ENCODE results near the gene GOLT1B.

The GOLT1B gene

GRCh38 chr12:21523148-21523547 is 21.6 kb downstream of the GOLT1B start:
- H3K36me3 ChIP-seq: no peaks in the 10 kb centered on the region
- H3K9me3 ChIP-seq: no peaks in the 10 kb centered on the region
- H3K27me3 ChIP-seq: peaks cover 48% of the 10 kb centered on the region
- peaks cover 0 to 6% of the 10 kb centered on the region in 2 experiments for H3K4me1 ChIP-seq (ENCODE audit: control insufficient read depth in 1 of 2, insufficient read depth in 1 of 2, low read depth in 1 of 2, low read length in 1 of 2)
- H3K27ac ChIP-seq: no peak overlapping the region
- H3K4me3 ChIP-seq (ENCODE audit: low read depth in 1 of 2, low read length in 1 of 2): no peak overlapping the region
- TF ChIP-seq CTCF (IDR thresholded peaks at IDR 0.05): no peak

GRCh38 chr12:21526053-21526452 is 24.5 kb downstream of the GOLT1B start, which contains the start of gene SPX:
TSS of gene SPX (plus strand) at chr12:21526296. CDS start at chr12:21526473, 177 bp downstream.
- Histone ChIP-seq H3K36me3 (no peaks in the 10 kb centered on the region), H3K27ac (no peak within 1 kb of the TSS), H3K9me3 (no peaks in the 10 kb centered on the region), H3K4me3 (ENCODE audit: low read depth in 1 of 2, low read length in 1 of 2) (no peak within 1 kb of the TSS), H3K27me3 (peaks cover 77% of the 10 kb centered on the region), H3K4me1 (ENCODE audit: control insufficient read depth in 1 of 2, insufficient read depth in 1 of 2, low read depth in 1 of 2, low read length in 1 of 2) (peaks cover 0 to 6% of the 10 kb centered on the region in 2 experiments)
- TF ChIP-seq CTCF (IDR thresholded peaks at IDR 0.05): no peak

GRCh38 chr12:21526721-21527345 is 25.2 kb downstream of the GOLT1B start:
- no peak for TF ChIP-seq CTCF (IDR thresholded peaks at IDR 0.05)
- Histone ChIP-seq H3K4me3 (ENCODE audit: low read depth in 1 of 2, low read length in 1 of 2) (no peak overlapping the region), H3K27ac (no peak overlapping the region), H3K4me1 (ENCODE audit: control insufficient read depth in 1 of 2, insufficient read depth in 1 of 2, low read depth in 1 of 2, low read length in 1 of 2) (peaks cover 0 to 6% of the 10 kb centered on the region in 2 experiments), H3K36me3 (no peaks in the 10 kb centered on the region), H3K27me3 (peaks cover 85% of the 10 kb centered on the region), H3K9me3 (no peaks in the 10 kb centered on the region)

DNA sequence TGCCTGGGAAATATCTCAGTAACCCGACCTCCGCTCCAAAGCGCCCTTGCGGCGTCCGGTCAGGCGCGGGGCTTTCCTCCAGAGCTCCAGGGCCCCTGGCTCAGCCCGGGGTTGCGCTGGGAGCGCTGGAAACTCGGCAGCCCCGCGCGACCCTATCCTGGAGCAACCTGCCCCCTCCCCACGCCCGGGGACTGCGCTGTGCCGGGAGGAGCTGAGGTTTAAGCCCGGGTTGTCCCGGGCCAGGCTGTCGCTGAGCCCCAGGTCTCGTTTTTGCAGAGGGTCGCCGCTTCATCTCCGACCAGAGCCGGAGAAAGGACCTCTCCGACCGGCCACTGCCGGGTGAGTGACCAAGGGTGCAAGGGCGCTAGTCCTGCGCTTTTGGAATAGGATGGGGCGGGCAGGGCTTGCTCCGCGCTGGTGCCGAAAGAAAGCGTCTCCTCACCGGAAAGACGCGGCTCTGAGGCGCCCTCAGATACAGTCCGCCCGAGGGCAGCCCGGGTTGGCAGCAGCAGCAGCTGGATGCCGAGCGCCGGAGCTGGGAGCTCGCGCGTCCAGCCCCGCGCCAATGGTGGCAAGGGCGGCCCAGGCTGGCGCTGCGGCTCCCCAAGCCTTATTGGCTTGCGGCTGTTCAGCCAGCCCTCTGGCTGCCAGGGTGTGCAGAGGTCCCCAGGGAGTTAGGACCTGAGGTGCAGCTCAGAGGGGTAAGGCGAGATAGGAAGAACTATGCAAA is 26.0 kb downstream of the GOLT1B start:
- TF ChIP-seq CTCF (IDR thresholded peaks at IDR 0.05): no peak
- Histone ChIP-seq H3K27ac (no peak overlapping the region), H3K36me3 (no peaks in the 10 kb centered on the region), H3K27me3 (peaks cover 92% of the 10 kb centered on the region), H3K4me1 (ENCODE audit: control insufficient read depth in 1 of 2, insufficient read depth in 1 of 2, low read depth in 1 of 2, low read length in 1 of 2) (peaks cover 0 to 6% of the 10 kb centered on the region in 2 experiments), H3K9me3 (no peaks in the 10 kb centered on the region), H3K4me3 (ENCODE audit: low read depth in 1 of 2, low read length in 1 of 2) (no peak overlapping the region)

DNA sequence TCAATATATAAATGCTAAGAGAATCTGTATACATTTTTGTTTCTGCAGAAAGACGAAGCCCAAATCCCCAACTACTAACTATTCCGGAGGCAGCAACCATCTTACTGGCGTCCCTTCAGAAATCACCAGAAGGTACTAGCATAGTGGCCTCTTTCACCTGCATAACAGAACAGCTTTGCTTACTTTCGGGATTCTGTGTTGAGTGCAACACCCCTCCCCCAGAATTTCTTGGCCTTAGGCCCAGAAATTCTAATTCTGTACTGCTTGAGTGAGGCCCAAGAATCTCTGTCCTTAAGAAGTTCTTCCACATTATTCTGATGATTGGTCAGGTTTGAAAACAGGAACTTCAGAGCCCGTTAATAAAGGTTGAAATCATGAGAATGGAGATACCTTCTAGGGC is 27.4 kb downstream of the GOLT1B start:
- peaks cover 81% of the 10 kb centered on the region for H3K27me3 ChIP-seq
- no peaks in the 10 kb centered on the region for H3K9me3 ChIP-seq
- H3K4me3 ChIP-seq (ENCODE audit: low read depth in 1 of 2, low read length in 1 of 2): no peak overlapping the region
- H3K36me3 ChIP-seq: no peaks in the 10 kb centered on the region
- no peak for TF ChIP-seq CTCF (IDR thresholded peaks at IDR 0.05)
- H3K27ac ChIP-seq: no peak overlapping the region
- H3K4me1 ChIP-seq (ENCODE audit: control insufficient read depth in 1 of 2, insufficient read depth in 1 of 2, low read depth in 1 of 2, low read length in 1 of 2): peaks cover 0 to 6% of the 10 kb centered on the region in 2 experiments
